KMS-11 (cell line): Measurements from ENCODE around the gene PLXDC2.

Experiments
- H2AFZ ChIP-seq: fragments of 200-600 bp; sonication (generic); 2 replicates; pipeline ENCODE4 v1.6.1; 2016; ENCODE audit warnings: antibody characterized with exemption, mixed run types, low read depth
- H3K27ac ChIP-seq: fragments of 200-600 bp; sonication (generic); 2 replicates; pipeline ENCODE4 v1.6.1; 2016; ENCODE audit warnings: mild to moderate bottlenecking, mixed run types
- H3K27me3 ChIP-seq: fragments of 200-600 bp; sonication (generic); 2 replicates; pipeline ENCODE4 v1.6.1; 2017; ENCODE audit warnings: mild to moderate bottlenecking, low read depth, mixed run types, moderate library complexity; ENCODE audit not compliant: insufficient read depth
- H3K36me3 ChIP-seq: fragments of 200-600 bp; sonication (generic); 2 replicates; pipeline ENCODE4 v1.6.1; 2017; ENCODE audit warnings: mild to moderate bottlenecking, mixed run types; ENCODE audit not compliant: insufficient read depth
- H3K4me1 ChIP-seq: fragments of 200-600 bp; sonication (generic); 2 replicates; pipeline ENCODE4 v1.6.1; 2016; ENCODE audit warnings: mild to moderate bottlenecking, low read depth, mixed run types; ENCODE audit not compliant: poor library complexity, severe bottlenecking
- H3K4me2 ChIP-seq: fragments of 200-600 bp; sonication (generic); 2 replicates; pipeline ENCODE4 v1.7.0; 2016; ENCODE audit warnings: mild to moderate bottlenecking, mixed run types
- H3K4me3 ChIP-seq: fragments of 200-600 bp; sonication (generic); IDR thresholded peaks from 2 replicates; pipeline ENCODE4 v1.6.1; 2017; ENCODE audit warnings: low read depth, low read length, mixed read lengths; ENCODE audit not compliant: insufficient read depth
- H3K79me2 ChIP-seq: fragments of 200-600 bp; sonication (generic); 2 replicates; pipeline ENCODE4 v1.6.1; 2016; ENCODE audit warnings: low read depth, mixed run types; ENCODE audit not compliant: insufficient read depth
- H3K9ac ChIP-seq: fragments of 200-600 bp; sonication (generic); 2 replicates; pipeline ENCODE4 v1.6.1; 2016; ENCODE audit warnings: mild to moderate bottlenecking, mixed run types
- H4K20me1 ChIP-seq: fragments of 200-600 bp; sonication (generic); 2 replicates; pipeline ENCODE4 v1.6.1; 2016; ENCODE audit warnings: mild to moderate bottlenecking, mixed run types; ENCODE audit not compliant: insufficient read depth
- TF ChIP-seq, protein P1 (sequence below): fragments of 200-600 bp; sonication (generic); conservative IDR thresholded peaks from 2 replicates; pipeline ENCODE4 v1.6.1; 2017; ENCODE audit warnings: low read depth, mild to moderate bottlenecking, antibody characterized with exemption, low read length, moderate library complexity, mixed read lengths

PLXDC2 gene

GRCh38 chr10:19985745-19986144 is 169.5 kb downstream of the PLXDC2 start:
- Histone ChIP-seq H4K20me1 (no peaks in the 10 kb centered on the region), H2AFZ (no peak overlapping the region), H3K79me2 (no peaks in the 10 kb centered on the region), H3K9ac (no peak overlapping the region), H3K4me3 (no peak overlapping the region), H3K27me3 (no peaks in the 10 kb centered on the region), H3K4me1 (no peaks in the 10 kb centered on the region), H3K27ac (no peak overlapping the region), H3K4me2 (no peak overlapping the region), H3K36me3 (no peaks in the 10 kb centered on the region)
- TF ChIP-seq, protein P1, sequence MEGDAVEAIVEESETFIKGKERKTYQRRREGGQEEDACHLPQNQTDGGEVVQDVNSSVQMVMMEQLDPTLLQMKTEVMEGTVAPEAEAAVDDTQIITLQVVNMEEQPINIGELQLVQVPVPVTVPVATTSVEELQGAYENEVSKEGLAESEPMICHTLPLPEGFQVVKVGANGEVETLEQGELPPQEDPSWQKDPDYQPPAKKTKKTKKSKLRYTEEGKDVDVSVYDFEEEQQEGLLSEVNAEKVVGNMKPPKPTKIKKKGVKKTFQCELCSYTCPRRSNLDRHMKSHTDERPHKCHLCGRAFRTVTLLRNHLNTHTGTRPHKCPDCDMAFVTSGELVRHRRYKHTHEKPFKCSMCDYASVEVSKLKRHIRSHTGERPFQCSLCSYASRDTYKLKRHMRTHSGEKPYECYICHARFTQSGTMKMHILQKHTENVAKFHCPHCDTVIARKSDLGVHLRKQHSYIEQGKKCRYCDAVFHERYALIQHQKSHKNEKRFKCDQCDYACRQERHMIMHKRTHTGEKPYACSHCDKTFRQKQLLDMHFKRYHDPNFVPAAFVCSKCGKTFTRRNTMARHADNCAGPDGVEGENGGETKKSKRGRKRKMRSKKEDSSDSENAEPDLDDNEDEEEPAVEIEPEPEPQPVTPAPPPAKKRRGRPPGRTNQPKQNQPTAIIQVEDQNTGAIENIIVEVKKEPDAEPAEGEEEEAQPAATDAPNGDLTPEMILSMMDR = no peak

GRCh38 chr10:19986591-19986990 is 170.4 kb downstream of the PLXDC2 start:
- Histone ChIP-seq H4K20me1 (no peaks in the 10 kb centered on the region), H3K27me3 (no peaks in the 10 kb centered on the region), H3K9ac (no peak overlapping the region), H2AFZ (no peak overlapping the region), H3K36me3 (no peaks in the 10 kb centered on the region), H3K4me2 (no peak overlapping the region), H3K4me3 (no peak overlapping the region), H3K27ac (no peak overlapping the region), H3K79me2 (no peaks in the 10 kb centered on the region), H3K4me1 (no peaks in the 10 kb centered on the region)
- TF ChIP-seq, protein P1 = no peak

DNA sequence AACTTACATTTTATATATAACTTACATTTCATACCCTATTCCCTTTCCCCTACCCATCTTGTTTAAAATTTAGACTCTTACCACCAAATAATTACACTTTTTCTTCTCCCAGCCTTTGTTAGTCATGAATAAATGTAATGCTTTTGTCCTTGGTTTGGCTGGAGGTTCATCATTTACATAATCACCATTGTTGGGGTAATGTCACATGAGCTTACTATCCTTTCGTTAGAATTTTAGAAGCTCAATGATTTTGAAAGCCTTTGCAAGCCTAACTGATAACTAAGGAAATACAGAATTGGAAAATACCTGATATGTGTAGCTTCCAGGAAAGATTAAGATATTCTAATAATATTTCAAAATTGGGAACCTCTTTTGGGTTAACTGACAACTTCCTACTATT is 171.7 kb downstream of the PLXDC2 start:
- Histone ChIP-seq H3K27me3 (no peaks in the 10 kb centered on the region), H3K4me2 (no peak overlapping the region), H4K20me1 (no peaks in the 10 kb centered on the region; the same call in 1 of the 2 replicates), H3K4me1 (no peaks in the 10 kb centered on the region), H3K27ac (no peak overlapping the region), H3K36me3 (no peaks in the 10 kb centered on the region), H3K79me2 (no peaks in the 10 kb centered on the region), H3K9ac (no peak overlapping the region), H3K4me3 (no peak overlapping the region), H2AFZ (no peak overlapping the region)
- TF ChIP-seq, protein P1 = no peak

DNA sequence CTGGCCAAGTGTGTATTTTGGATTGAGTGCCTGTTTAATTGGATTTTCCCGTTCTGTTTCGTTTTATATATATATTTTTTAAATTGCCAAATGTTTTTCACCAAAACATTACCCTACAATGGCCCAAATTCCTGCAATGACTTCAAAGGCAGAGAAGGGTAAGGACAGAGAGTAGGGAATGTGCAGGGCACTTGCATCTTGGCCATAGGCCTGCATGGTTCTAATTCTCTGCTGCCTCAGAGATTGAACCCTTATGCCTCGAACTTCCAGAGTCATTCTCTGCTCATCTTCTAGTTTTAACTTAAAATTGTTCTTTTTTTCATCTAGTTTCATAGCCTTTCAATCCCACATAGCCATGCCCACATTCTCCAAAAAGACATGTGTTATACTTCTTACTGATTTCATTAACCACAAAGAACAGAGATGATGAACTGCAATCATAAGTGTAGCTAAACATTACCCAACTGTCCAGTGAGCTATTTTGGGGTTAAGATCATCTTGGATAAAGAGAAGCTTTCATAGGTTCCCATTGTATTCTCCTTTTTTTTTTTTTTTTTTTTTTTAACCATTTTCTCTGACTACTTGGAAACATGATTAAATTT is 177.6 kb downstream of the PLXDC2 start:
- Histone ChIP-seq H3K9ac (no peak overlapping the region), H3K4me2 (no peak overlapping the region)

More for the DNA sequence above, 177.6 kb downstream of the PLXDC2 start:
- Histone ChIP-seq H3K27me3 (no peaks in the 10 kb centered on the region), H3K4me1 (no peaks in the 10 kb centered on the region), H3K79me2 (no peaks in the 10 kb centered on the region), H2AFZ (no peak overlapping the region), H4K20me1 (no peaks in the 10 kb centered on the region; the same call in 1 of the 2 replicates), H3K4me3 (no peak overlapping the region), H3K27ac (no peak overlapping the region), H3K36me3 (no peaks in the 10 kb centered on the region)
- TF ChIP-seq, protein P1 = no peak
